MM.1S (cell line): ENCODE results near the gene KSR1.

Experiments
- DNase-seq: peaks from one replicate; pipeline ENCODE4 v3.0.0-alpha.2; 2015
- H2AFZ ChIP-seq: fragments of 300-600 bp; sonication (generic); 2 replicates; pipeline ENCODE4 v1.6.0; 2016; ENCODE audit warnings: antibody characterized with exemption, low read length
- H3F3A ChIP-seq: fragments of 300-600 bp; sonication (generic); 2 replicates; pipeline ENCODE4 v1.6.1; 2016; ENCODE audit warnings: mild to moderate bottlenecking, antibody characterized with exemption, low read length, moderate library complexity, mixed read lengths; ENCODE audit not compliant: insufficient read depth
- H3K27ac ChIP-seq: fragments of 300-600 bp; sonication (generic); 2 replicates; pipeline ENCODE4 v1.5.1; 2016; ENCODE audit warnings: mild to moderate bottlenecking, low read length
- H3K27me3 ChIP-seq: fragments of 300-600 bp; sonication (generic); replicated peaks from 2 replicates; pipeline ENCODE4 v1.6.0; 2016; ENCODE audit warnings: low read length; ENCODE audit not compliant: insufficient read depth
- H3K36me3 ChIP-seq: fragments of 300-600 bp; sonication (generic); replicated peaks from 2 replicates; pipeline ENCODE4 v1.6.1; 2016; ENCODE audit warnings: mild to moderate bottlenecking, low read length, mixed read lengths; ENCODE audit not compliant: insufficient read depth
- H3K4me1 ChIP-seq: fragments of 300-600 bp; sonication (generic); 2 replicates; pipeline ENCODE4 v1.6.1; 2016; ENCODE audit warnings: low read length, mixed read lengths
- H3K4me2 ChIP-seq: fragments of 300-600 bp; sonication (generic); 2 replicates; pipeline ENCODE4 v1.6.0; 2016; ENCODE audit warnings: low read depth, low read length
- H3K4me3 ChIP-seq: fragments of 300-600 bp; sonication (generic); 2 replicates; pipeline ENCODE4 v1.5.1; 2016; ENCODE audit warnings: low read length, mixed read lengths
- H3K79me2 ChIP-seq: fragments of 300-600 bp; sonication (generic); 2 replicates; pipeline ENCODE4 v1.6.1; 2016; ENCODE audit warnings: mixed run types, low read length, mixed read lengths
- H3K9ac ChIP-seq: fragments of 300-600 bp; sonication (generic); 2 replicates; pipeline ENCODE4 v1.6.1; 2016; ENCODE audit warnings: low read length, mixed read lengths
- H3K9me2 ChIP-seq: fragments of 300-600 bp; sonication (generic); replicated peaks from 2 replicates; pipeline ENCODE4 v1.6.1; 2016; ENCODE audit warnings: mild to moderate bottlenecking, low read length, mixed read lengths; ENCODE audit not compliant: insufficient read depth
- H3K9me3 ChIP-seq: fragments of 300-600 bp; sonication (generic); replicated peaks from 2 replicates; pipeline ENCODE4 v1.6.1; 2016; ENCODE audit warnings: mild to moderate bottlenecking, low read length, mixed read lengths; ENCODE audit not compliant: insufficient read depth
- H4K20me1 ChIP-seq: fragments of 300-600 bp; sonication (generic); 2 replicates; pipeline ENCODE4 v1.6.1; 2016; ENCODE audit warnings: mild to moderate bottlenecking, low read length, moderate library complexity, mixed read lengths; ENCODE audit not compliant: insufficient read depth
- EZH2 ChIP-seq: fragments of 300-600 bp; sonication (generic); optimal IDR thresholded peaks from 2 replicates; pipeline ENCODE3; 2017; ENCODE audit warnings: low read depth, mild to moderate bottlenecking, antibody characterized with exemption, low read length, mixed read lengths
- EZH2phosphoT487 ChIP-seq: fragments of 300-600 bp; sonication (generic); IDR thresholded peaks from 2 replicates; pipeline ENCODE4 v1.6.1; 2018; ENCODE audit warnings: antibody characterized with exemption, low read length
- TF ChIP-seq, protein P1 (sequence below): fragments of 300-600 bp; sonication (generic); IDR thresholded peaks from 2 replicates; pipeline ENCODE4 v1.5.1; 2016; ENCODE audit warnings: antibody characterized with exemption, low read length, mixed read lengths

Gene KSR1

DNA sequence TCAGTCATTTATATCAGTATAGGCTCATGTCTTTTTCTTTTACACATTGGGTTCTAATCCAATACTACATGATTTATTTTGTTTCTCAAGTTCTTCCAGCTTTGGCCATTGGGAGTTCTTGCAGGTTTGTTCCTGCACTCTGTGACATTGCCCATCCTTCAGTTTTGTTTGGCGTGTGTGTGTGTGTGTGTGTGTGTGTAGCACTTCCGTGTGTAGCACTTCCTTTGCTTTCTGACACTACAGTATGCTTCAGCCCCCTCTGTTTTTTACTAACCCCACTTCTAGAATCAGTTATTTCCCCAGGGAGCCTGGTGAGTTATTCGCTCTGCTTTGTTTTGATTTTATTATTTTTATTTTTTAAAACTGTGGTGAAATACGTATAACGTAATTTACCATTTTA lies 99.1 kb downstream of the KSR1 start:
- TF ChIP-seq EZH2 (no peak), EZH2phosphoT487 (no peak)
- TF ChIP-seq, protein P1, sequence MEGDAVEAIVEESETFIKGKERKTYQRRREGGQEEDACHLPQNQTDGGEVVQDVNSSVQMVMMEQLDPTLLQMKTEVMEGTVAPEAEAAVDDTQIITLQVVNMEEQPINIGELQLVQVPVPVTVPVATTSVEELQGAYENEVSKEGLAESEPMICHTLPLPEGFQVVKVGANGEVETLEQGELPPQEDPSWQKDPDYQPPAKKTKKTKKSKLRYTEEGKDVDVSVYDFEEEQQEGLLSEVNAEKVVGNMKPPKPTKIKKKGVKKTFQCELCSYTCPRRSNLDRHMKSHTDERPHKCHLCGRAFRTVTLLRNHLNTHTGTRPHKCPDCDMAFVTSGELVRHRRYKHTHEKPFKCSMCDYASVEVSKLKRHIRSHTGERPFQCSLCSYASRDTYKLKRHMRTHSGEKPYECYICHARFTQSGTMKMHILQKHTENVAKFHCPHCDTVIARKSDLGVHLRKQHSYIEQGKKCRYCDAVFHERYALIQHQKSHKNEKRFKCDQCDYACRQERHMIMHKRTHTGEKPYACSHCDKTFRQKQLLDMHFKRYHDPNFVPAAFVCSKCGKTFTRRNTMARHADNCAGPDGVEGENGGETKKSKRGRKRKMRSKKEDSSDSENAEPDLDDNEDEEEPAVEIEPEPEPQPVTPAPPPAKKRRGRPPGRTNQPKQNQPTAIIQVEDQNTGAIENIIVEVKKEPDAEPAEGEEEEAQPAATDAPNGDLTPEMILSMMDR = no peak
- H4K20me1 ChIP-seq = no peaks in the 10 kb centered on the region
- no peak for DNase-seq
- H3K36me3 ChIP-seq = no peaks in the 10 kb centered on the region
- no peaks in the 10 kb centered on the region for H3K4me1 ChIP-seq
- H3K4me3 ChIP-seq = no peak overlapping the region
- no peaks in the 10 kb centered on the region for H3F3A ChIP-seq
- H3K27ac ChIP-seq = no peak overlapping the region
- no peaks in the 10 kb centered on the region for H3K9me2 ChIP-seq
- H2AFZ ChIP-seq = no peak overlapping the region
- H3K79me2 ChIP-seq = no peaks in the 10 kb centered on the region
- no peak overlapping the region for H3K9ac ChIP-seq
- no peaks in the 10 kb centered on the region for H3K27me3 ChIP-seq
- H3K9me3 ChIP-seq = no peaks in the 10 kb centered on the region
- no peak overlapping the region for H3K4me2 ChIP-seq

DNA sequence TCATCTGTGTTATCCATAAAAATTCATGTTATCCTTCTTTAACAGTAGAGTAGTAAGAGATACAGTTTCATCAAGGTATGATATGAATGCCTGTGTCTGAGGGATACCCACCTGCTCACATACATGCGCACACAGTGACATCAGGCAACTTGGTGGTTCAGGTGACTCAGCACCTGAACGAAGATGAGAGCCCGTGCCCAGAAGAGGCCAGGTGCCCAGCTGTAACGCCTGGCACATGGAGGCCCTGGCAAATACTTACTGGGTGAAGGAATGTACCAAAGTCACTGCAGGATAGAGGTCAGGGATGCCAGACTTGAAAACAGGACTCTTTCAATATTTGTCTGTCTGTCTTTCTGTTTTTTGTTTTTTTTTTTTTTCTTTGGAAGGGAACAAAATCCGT lies 102.1 kb downstream of the KSR1 start:
- no peak overlapping the region for H3K27ac ChIP-seq
- no peak overlapping the region for H3K9ac ChIP-seq
- H3F3A ChIP-seq = no peaks in the 10 kb centered on the region
- no peaks in the 10 kb centered on the region for H3K9me3 ChIP-seq
- H3K4me1 ChIP-seq = no peaks in the 10 kb centered on the region
- H2AFZ ChIP-seq = no peak overlapping the region
- no peaks in the 10 kb centered on the region for H4K20me1 ChIP-seq
- H3K27me3 ChIP-seq = no peaks in the 10 kb centered on the region
- no peak overlapping the region for H3K4me2 ChIP-seq
- H3K9me2 ChIP-seq = no peaks in the 10 kb centered on the region
- H3K4me3 ChIP-seq = no peak overlapping the region
- TF ChIP-seq EZH2 (no peak), EZH2phosphoT487 (no peak)
- TF ChIP-seq, protein P1 = no peak
- H3K36me3 ChIP-seq = no peaks in the 10 kb centered on the region
- H3K79me2 ChIP-seq = no peaks in the 10 kb centered on the region
- no peak for DNase-seq

DNA sequence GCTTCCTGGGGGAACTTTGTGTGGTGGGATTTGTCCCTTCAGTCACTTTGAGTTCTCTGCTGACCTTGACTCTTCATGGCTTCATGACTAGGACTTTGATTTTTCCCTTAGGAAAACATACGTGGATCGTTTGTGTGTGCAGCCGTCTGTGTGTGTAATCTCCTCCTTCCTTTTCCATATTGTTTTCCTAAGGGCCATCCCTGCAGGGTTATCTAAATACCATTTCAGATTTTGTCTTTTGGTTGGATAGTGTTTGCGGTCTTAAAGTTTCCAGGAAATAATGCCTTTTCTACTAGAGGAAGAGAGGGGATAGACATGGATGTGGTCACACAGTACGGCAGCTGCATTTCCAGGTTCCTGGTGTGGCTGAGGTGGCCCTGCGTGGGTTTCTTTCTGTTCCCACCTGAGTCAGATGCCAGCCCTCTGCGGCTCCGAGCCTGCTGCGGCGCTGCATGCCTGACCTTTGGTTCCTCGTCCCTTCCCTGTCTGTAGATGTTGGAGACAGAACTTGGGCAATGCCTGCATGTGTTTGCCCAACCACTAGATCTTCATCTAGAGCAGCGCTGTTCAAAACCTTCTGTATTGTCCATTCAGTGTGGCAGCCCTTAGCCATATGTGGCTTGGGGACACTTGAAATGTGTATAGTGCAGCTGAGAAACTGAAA lies 102.7 kb downstream of the KSR1 start:
- Histone ChIP-seq H3K4me1 (no peaks in the 10 kb centered on the region), H3K36me3 (no peaks in the 10 kb centered on the region), H3K9me3 (no peaks in the 10 kb centered on the region), H2AFZ (no peak overlapping the region), H3K9ac (no peak overlapping the region), H3K79me2 (no peaks in the 10 kb centered on the region), H4K20me1 (no peaks in the 10 kb centered on the region), H3K27me3 (no peaks in the 10 kb centered on the region), H3K27ac (no peak overlapping the region), H3F3A (no peaks in the 10 kb centered on the region), H3K4me2 (no peak overlapping the region), H3K4me3 (no peak overlapping the region), H3K9me2 (no peaks in the 10 kb centered on the region)
- TF ChIP-seq EZH2phosphoT487 = no peak
- no peak for TF ChIP-seq EZH2
- TF ChIP-seq, protein P1 = no peak
- no peak for DNase-seq
